GM12878 (cell line): ENCODE data around the gene EFCAB11. TPM values are rescaled to one million over a fixed set of nuclear protein-coding genes. Genes with fewer than 3 reads are reported as not detected.
A peak's percentile ranks its signal among the peaks of the same experiment; 100 is the strongest.

Source experiments
- ATAC-seq: fragments of 200-7000 bp; cut with Tn5 transposase; 3 replicates; pipeline ENCODE4 v1.9.1; 2020; ENCODE audit warnings: mild to moderate bottlenecking, moderate library complexity
- BruUV-seq: library from RNA; stranded (reverse); fragments of 400-500 nt; replicated peaks from 2 replicates; lab custom pipeline; 2021; lab: Mats Ljungman, UMichigan
- CTCF ChIA-PET: fragments of 300-600 bp; sonication (Branson Sonifier 250); formaldehyde crosslinking; extraction: SDS; loops from one replicate; lab custom pipeline; 2021; ENCODE audit warnings: inconsistent platforms; lab: Yijun Ruan, JAX
- POLR2A ChIA-PET: fragments of 350-600 bp; formaldehyde crosslinking; extraction: SDS; loops from one replicate; lab custom pipeline; 2021; ENCODE audit warnings: inconsistent platforms; lab: Charles Lee
- RAD21 ChIA-PET: fragments of 300-600 bp; sonication (Branson Sonifier 250); formaldehyde crosslinking; loops from one replicate; lab custom pipeline; 2023; ENCODE audit warnings: antibody characterized with exemption; ENCODE audit not compliant: unreplicated experiment; lab: Charles Lee
- SMC1A ChIA-PET: fragments of 300-600 bp; sonication (Branson Sonifier 250); formaldehyde crosslinking; loops from one replicate; lab custom pipeline; 2023; ENCODE audit not compliant: unreplicated experiment, uncharacterized antibody; lab: Charles Lee
- DNase-seq: peaks from one replicate; pipeline ENCODE4 v3.0.0-alpha.2; 2011; ENCODE audit warnings: low read depth, low spot score
- FAIRE-seq: peaks from 3 replicates; lab custom pipeline; 2011; peaks lifted over from hg19 to GRCh38; lab: Jason Lieb, UNC
- H2AFZ ChIP-seq: 2 replicates; pipeline ENCODE4 v1.6.0; 2011; ENCODE audit warnings: low read depth, low read length, control low read depth; ENCODE audit not compliant: control insufficient read depth
- H3K27ac ChIP-seq: 2 replicates; pipeline ENCODE4 v1.5.1; 2011; ENCODE audit warnings: control low read depth; ENCODE audit not compliant: control insufficient read depth, insufficient read depth
- H3K27me3 ChIP-seq, 2 experiments: replicated peaks in 1 of 2; 2 replicates each; pipeline versions ENCODE4 v1.6.0 to v1.6.1; 2011; ENCODE audit warnings: low read length in 1 of 2; ENCODE audit not compliant: control insufficient read depth in 2 of 2, insufficient read depth in 2 of 2
- H3K36me3 ChIP-seq, 2 experiments: 2 replicates each; pipeline ENCODE4 v1.5.1; 2011; ENCODE audit warnings: low read length in 1 of 2; ENCODE audit not compliant: control insufficient read depth in 2 of 2, insufficient read depth in 2 of 2
- H3K4me1 ChIP-seq: 2 replicates; pipeline ENCODE4 v1.6.1; 2011; ENCODE audit warnings: mild to moderate bottlenecking, low read length, moderate library complexity, mixed read lengths; ENCODE audit not compliant: control insufficient read depth, insufficient read depth
- H3K4me2 ChIP-seq: 2 replicates; pipeline ENCODE4 v1.6.0; 2011; ENCODE audit warnings: control low read depth; ENCODE audit not compliant: control insufficient read depth, insufficient read depth
- H3K4me3 ChIP-seq: fragments of 200-600 bp; sonication (generic); 2 replicates; pipeline ENCODE4 v1.5.1; 2016
- H3K79me2 ChIP-seq: 2 replicates; pipeline ENCODE4 v1.6.0; 2011; ENCODE audit warnings: low read length; ENCODE audit not compliant: control insufficient read depth, insufficient read depth
- H3K9ac ChIP-seq: 2 replicates; pipeline ENCODE4 v1.8.0; 2011; ENCODE audit warnings: low read length, control low read depth, mixed read lengths; ENCODE audit not compliant: control insufficient read depth, insufficient read depth
- H3K9me3 ChIP-seq: replicated peaks from 3 replicates; pipeline ENCODE4 v1.5.1; 2011; ENCODE audit warnings: mild to moderate bottlenecking, low read length; ENCODE audit not compliant: control insufficient read depth, insufficient read depth
- H4K20me1 ChIP-seq: 2 replicates; pipeline ENCODE4 v1.6.0; 2011; ENCODE audit not compliant: control insufficient read depth, insufficient read depth
- BACH1 ChIP-seq: fragments of 450-650 bp; IDR thresholded peaks from 2 replicates; pipeline ENCODE4 v1.6.1; 2017; ENCODE audit warnings: mild to moderate bottlenecking, borderline replicate concordance
- EGR1 ChIP-seq, 2 experiments: IDR thresholded peaks; 1 replicate in 1 of 2; 2 replicates in 1 of 2; pipeline ENCODE4 v1.6.1; 2011 to 2012; ENCODE audit warnings: low read depth in 2 of 2, low read length in 2 of 2, borderline replicate concordance in 1 of 2, mild to moderate bottlenecking in 1 of 2, moderate library complexity in 1 of 2
- KDM1A ChIP-seq: fragments of 200-600 bp; sonication (generic); IDR thresholded peaks from 2 replicates; pipeline ENCODE4 v1.6.1; 2016; ENCODE audit warnings: borderline replicate concordance
- RAD21 ChIP-seq: IDR thresholded peaks from 2 replicates; pipeline ENCODE4 v1.6.1; 2011; ENCODE audit warnings: mild to moderate bottlenecking, low read depth, low read length, moderate library complexity; ENCODE audit not compliant: insufficient read depth
- TBL1XR1 ChIP-seq: IDR thresholded peaks from 2 replicates; pipeline ENCODE4 v1.6.1; 2012; ENCODE audit warnings: low read depth, low read length, improper control_type of control experiment
- WGBS: methylation state at CpG from one replicate; pipeline ENCODE4 v1.1.6; 2016; ENCODE audit warnings: low lambda C conversion rate; ENCODE audit not compliant: insufficient replicate concordance, insufficient coverage; ENCODE audit errors: missing lambda C conversion rate; 5-methylcytosine and 5-hydroxymethylcytosine counted together
- in situ Hi-C: fragments of 300-500 bp; cut with MboI; formaldehyde crosslinking; loops from 9 replicates; pipeline ENCODE4 v1.14.3; 2018; ENCODE audit warnings: mixed read lengths
- intact Hi-C: fragments of 100-400 bp; cut with micrococcal nuclease; formaldehyde crosslinking; loops from one replicate; pipeline ENCODE4 v1.14.2; 2022; ENCODE audit not compliant: unreplicated experiment
- polyA plus RNA-seq, 11 experiments: library from polyadenylated mRNA; depleted of rRNA in 4 of 11; unstranded in 6 of 11; stranded (reverse) in 5 of 11; fragments of >200 nt; fragmentation: Nextera tagmentation in 4 of 11; fragmentation: Illumina TruSeq in 1 of 11; extraction: Ambion mirVana in 4 of 11; extraction: Trizol in 1 of 11; gene quantifications; 1 replicate in 1 of 11; 2 replicates in 10 of 11; pipeline versions ENCODE4 v1.2.1 to v1.2.3, GENCODE V29; 2011 to 2016; ENCODE audit warnings: inconsistent platforms in 2 of 11, missing spikeins in 2 of 11, low read depth in 1 of 11
- total RNA-seq, 4 experiments: library from RNA; depleted of rRNA in 3 of 4; stranded (reverse); fragments of >200 nt in 3 of 4; fragmentation: Illumina TruSeq in 1 of 4; extraction: Trizol in 1 of 4; gene quantifications; 2 replicates each; pipeline versions ENCODE4 v1.2.1 to v1.2.3, GENCODE V29; 2013 to 2021
- TF ChIP-seq, protein P1 (sequence below): fragments of 450-650 bp; formaldehyde crosslinking; IDR thresholded peaks from 2 replicates; pipeline ENCODE4 v1.4.0; 2020; ENCODE audit warnings: mild to moderate bottlenecking, moderate library complexity
- TF ChIP-seq, protein P2 (sequence below): fragments of 450-650 bp; IDR thresholded peaks from 2 replicates; pipeline ENCODE4 v1.6.1; 2016; ENCODE audit warnings: mild to moderate bottlenecking
- TF ChIP-seq, protein P3 (sequence below): fragments of 450-650 bp; IDR thresholded peaks from 2 replicates; pipeline ENCODE4 v1.6.1; 2017; ENCODE audit warnings: mild to moderate bottlenecking, moderate library complexity

The EFCAB11 gene
- total and polyA plus RNA-seq, 10 of the 15 experiments (the other 5 are each of a cell fraction or from before 2014, with no cell fraction given) = 8.6 to 37.4 (median 18.0) TPM

GRCh38 chr14:89848165-89848564, 106.4 kb downstream of the EFCAB11 start:
- CTCF ChIA-PET = no interaction called here
- no peaks in the 10 kb centered on the region for H3K27me3 ChIP-seq
- ATAC-seq = no peak
- SMC1A ChIA-PET = interaction anchor here (1.4 kb wide), 1 partner anchor 9 kb away, joined by 4 read pairs; no protein-coding TSS in a partner anchor
- no peaks in the 10 kb centered on the region for H3K79me2 ChIP-seq
- in situ Hi-C loops (no loop called here), intact Hi-C loops (no loop called here)
- no peaks in the 10 kb centered on the region; the same call in 1 of the 2 replicates for H4K20me1 ChIP-seq
- no peak for FAIRE-seq
- no TSS peak for BruUV-seq
- H2AFZ ChIP-seq = no peak overlapping the region
- no peak overlapping the region for H3K9ac ChIP-seq
- no peak overlapping the region for H3K27ac ChIP-seq
- TF ChIP-seq RAD21 (peak; percentile 30; the same call in 1 of the 2 replicates), BACH1 (no peak)
- DNase-seq = no peak
- RAD21 ChIA-PET = no interaction called here
- H3K4me2 ChIP-seq = no peak overlapping the region
- 59% methylated on average over 2 of the region's 2 CpGs for WGBS
- POLR2A ChIA-PET = interaction anchor here (0.6 kb wide), 2 partner anchors 16 to 305 kb away, joined by 3 to 5 read pairs; no protein-coding TSS in a partner anchor
- H3K4me1 ChIP-seq = no peaks in the 10 kb centered on the region
- H3K36me3 ChIP-seq = no peaks in the 10 kb centered on the region
- H3K4me3 ChIP-seq = no peak overlapping the region
- H3K9me3 ChIP-seq = no peaks in the 10 kb centered on the region

- WGBS = over 99% methylated on average over 5 of the region's 5 CpGs
- FAIRE-seq = no peak
- DNase-seq = no peak
- ChIA-PET POLR2A (no interaction called here), CTCF (no interaction called here), RAD21 (no interaction called here), SMC1A (no interaction called here)
- BruUV-seq = no TSS peak
- Histone ChIP-seq H3K4me3 (no peak overlapping the region), H3K4me2 (no peak overlapping the region), H3K27me3 (no peaks in the 10 kb centered on the region), H2AFZ (no peak overlapping the region), H4K20me1 (no peaks in the 10 kb centered on the region; the same call in 1 of the 2 replicates), H3K9ac (no peak overlapping the region), H3K9me3 (no peaks in the 10 kb centered on the region), H3K4me1 (no peaks in the 10 kb centered on the region), H3K79me2 (no peaks in the 10 kb centered on the region), H3K36me3 (no peaks in the 10 kb centered on the region), H3K27ac (no peak overlapping the region)
- ATAC-seq = no peak
- in situ Hi-C loops = no loop called here
- intact Hi-C loops = no loop called here
- TF ChIP-seq, protein P1, sequence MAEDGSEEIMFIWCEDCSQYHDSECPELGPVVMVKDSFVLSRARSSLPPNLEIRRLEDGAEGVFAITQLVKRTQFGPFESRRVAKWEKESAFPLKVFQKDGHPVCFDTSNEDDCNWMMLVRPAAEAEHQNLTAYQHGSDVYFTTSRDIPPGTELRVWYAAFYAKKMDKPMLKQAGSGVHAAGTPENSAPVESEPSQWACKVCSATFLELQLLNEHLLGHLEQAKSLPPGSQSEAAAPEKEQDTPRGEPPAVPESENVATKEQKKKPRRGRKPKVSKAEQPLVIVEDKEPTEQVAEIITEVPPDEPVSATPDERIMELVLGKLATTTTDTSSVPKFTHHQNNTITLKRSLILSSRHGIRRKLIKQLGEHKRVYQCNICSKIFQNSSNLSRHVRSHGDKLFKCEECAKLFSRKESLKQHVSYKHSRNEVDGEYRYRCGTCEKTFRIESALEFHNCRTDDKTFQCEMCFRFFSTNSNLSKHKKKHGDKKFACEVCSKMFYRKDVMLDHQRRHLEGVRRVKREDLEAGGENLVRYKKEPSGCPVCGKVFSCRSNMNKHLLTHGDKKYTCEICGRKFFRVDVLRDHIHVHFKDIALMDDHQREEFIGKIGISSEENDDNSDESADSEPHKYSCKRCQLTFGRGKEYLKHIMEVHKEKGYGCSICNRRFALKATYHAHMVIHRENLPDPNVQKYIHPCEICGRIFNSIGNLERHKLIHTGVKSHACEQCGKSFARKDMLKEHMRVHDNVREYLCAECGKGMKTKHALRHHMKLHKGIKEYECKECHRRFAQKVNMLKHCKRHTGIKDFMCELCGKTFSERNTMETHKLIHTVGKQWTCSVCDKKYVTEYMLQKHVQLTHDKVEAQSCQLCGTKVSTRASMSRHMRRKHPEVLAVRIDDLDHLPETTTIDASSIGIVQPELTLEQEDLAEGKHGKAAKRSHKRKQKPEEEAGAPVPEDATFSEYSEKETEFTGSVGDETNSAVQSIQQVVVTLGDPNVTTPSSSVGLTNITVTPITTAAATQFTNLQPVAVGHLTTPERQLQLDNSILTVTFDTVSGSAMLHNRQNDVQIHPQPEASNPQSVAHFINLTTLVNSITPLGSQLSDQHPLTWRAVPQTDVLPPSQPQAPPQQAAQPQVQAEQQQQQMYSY (CRISPR knock-in tag) = no peak
- TF ChIP-seq, protein P2, sequence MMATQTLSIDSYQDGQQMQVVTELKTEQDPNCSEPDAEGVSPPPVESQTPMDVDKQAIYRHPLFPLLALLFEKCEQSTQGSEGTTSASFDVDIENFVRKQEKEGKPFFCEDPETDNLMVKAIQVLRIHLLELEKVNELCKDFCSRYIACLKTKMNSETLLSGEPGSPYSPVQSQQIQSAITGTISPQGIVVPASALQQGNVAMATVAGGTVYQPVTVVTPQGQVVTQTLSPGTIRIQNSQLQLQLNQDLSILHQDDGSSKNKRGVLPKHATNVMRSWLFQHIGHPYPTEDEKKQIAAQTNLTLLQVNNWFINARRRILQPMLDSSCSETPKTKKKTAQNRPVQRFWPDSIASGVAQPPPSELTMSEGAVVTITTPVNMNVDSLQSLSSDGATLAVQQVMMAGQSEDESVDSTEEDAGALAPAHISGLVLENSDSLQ = no peak
- no peak for TF ChIP-seq KDM1A
- TF ChIP-seq TBL1XR1 = no peak
- TF ChIP-seq, protein P3, sequence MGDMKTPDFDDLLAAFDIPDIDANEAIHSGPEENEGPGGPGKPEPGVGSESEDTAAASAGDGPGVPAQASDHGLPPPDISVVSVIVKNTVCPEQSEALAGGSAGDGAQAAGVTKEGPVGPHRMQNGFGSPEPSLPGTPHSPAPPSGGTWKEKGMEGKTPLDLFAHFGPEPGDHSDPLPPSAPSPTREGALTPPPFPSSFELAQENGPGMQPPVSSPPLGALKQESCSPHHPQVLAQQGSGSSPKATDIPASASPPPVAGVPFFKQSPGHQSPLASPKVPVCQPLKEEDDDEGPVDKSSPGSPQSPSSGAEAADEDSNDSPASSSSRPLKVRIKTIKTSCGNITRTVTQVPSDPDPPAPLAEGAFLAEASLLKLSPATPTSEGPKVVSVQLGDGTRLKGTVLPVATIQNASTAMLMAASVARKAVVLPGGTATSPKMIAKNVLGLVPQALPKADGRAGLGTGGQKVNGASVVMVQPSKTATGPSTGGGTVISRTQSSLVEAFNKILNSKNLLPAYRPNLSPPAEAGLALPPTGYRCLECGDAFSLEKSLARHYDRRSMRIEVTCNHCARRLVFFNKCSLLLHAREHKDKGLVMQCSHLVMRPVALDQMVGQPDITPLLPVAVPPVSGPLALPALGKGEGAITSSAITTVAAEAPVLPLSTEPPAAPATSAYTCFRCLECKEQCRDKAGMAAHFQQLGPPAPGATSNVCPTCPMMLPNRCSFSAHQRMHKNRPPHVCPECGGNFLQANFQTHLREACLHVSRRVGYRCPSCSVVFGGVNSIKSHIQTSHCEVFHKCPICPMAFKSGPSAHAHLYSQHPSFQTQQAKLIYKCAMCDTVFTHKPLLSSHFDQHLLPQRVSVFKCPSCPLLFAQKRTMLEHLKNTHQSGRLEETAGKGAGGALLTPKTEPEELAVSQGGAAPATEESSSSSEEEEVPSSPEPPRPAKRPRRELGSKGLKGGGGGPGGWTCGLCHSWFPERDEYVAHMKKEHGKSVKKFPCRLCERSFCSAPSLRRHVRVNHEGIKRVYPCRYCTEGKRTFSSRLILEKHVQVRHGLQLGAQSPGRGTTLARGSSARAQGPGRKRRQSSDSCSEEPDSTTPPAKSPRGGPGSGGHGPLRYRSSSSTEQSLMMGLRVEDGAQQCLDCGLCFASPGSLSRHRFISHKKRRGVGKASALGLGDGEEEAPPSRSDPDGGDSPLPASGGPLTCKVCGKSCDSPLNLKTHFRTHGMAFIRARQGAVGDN = no peak
- no peak for TF ChIP-seq EGR1 (IDR thresholded peaks at IDR 0.05; ENCODE audit: borderline replicate concordance in 1 of 2, low read depth in 2 of 2, low read length in 2 of 2)
Observed at GRCh38 chr14:89845346-89845745, 109.2 kb downstream of the EFCAB11 start.
